NCI-H2196 treated with DMSO at 0.1 percent for 48 hours (cell line): Measurements from ENCODE around the gene CIP2A.

ENCODE experiments used
- DNase-seq: peaks from one replicate; lab custom pipeline; 2025; ENCODE audit not compliant: unreplicated experiment; lab: John Stamatoyannopoulos, UW

CIP2A gene

DNA sequence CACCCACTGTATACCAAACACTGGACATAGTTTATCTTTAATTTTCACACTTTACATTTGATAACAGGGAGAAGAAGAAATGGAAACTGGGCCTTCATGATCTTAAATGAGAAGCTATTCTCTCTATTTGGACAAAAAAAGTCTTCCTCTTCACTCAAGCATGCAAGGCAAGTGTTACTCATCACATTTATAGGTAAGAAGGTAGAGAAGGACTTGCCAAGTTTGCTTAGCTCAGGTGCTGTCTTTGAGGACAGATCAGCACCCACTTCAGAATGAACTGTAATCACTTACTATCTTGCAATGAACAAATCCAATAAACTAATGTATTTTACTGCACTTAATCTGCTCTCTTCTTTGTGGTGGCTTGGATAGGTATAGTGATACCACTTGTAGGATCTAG, 77.7 kb downstream of the CIP2A start:
- no peak for DNase-seq

DNA sequence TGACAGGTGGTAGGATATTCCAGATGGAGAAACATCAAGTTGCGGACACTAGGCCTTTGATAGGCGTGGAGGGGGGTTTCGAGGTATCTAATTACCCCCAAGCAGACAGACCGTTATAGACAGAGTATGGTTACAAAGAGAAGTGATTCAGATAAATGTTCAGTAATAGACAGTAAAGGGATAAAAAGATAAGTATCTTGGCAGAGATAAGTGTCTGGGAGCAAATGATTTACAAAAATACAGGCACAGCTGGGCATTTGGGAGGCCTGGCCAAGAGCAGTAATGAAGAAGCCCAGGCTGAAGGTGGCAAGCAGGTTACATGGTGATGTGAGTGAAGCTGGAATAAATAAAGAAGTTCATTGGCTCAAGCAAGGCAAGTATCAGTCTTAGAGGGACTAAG, 78.2 kb downstream of the CIP2A start:
- no peak for DNase-seq

DNA sequence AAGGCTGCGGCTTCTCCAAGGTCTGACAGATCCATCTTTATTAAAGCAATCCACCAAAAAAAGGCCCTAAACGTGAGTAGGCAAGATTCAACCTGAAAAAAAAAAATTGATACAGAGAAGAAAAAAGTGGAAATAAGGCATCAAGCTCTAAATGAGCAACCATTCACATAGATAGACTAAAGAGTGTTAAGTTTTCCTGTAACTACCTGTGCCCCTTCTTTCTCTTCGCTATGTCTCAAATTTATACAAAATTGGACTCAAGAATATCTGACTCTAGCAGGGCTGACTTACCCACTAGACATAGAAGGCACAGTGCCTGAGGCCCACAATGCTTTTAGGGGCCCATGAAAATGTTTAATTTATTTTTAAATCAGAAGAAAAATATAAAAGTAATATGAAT, 78.7 kb downstream of the CIP2A start, which contains the start of gene MYH15:
Gene MYH15, minus strand, starts transcription at position 101 of the 400 bp plus-strand sequence. Its CDS starts 66 bp downstream, at position 35.
- no peak for DNase-seq

DNA sequence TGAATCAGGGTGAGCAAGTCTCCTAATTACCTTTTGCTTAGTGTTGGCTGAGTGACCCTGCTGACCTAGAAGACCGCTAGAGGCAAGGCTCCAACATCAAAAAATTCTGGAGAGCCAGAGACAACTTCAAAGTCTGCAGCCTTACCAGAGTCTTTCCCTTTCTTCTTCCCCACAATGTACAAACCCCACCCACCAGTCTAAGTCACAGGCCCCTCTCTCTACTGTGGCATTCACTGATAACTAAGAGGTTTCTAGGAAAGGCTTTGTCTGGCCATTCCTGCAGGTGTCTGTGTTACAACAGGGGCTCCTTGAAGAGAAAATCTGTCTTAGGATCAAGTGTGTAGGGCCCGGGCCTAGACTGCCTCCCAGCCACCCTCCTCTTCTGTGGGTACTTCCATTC, 79.4 kb downstream of the CIP2A start:
- no peak for DNase-seq

DNA sequence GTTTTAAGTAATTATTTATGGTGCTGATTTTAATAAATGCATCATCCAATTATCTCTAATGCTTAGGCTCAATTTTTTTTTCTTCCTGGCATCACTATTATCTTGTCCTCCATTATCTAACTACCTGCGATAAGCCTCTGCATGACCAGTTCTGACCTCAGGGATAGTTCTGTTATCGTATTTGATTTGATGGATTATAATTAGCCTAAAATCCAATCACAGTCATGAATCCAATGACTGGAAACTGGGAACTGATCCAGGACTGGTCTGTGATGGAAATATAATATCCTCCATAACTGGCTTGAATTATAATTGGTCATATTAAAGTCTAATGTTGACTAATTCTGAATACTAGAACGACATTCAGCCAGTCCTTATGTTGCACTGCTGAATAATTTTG, 80.0 kb downstream of the CIP2A start:
- no peak for DNase-seq

DNA sequence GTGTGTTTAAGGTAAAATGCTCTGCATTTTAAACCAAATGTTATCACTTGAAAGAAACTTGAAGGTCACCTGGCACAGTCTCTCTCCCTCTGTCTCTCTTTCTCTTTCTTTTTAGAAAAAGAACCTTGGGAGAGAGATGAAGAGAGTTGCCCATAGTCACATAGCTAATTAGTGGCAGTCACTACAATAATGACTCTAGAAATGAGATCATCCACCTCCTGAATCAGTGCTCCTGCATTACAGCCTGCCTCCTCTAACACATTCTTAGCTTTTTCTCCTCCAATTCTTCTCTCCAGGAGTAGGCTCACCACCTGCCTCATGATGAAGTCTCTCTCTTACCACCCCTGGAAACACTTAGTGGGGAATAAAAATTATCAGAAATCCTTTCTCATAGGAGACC, 81.3 kb downstream of the CIP2A start:
- DNase-seq, result no peak

DNA sequence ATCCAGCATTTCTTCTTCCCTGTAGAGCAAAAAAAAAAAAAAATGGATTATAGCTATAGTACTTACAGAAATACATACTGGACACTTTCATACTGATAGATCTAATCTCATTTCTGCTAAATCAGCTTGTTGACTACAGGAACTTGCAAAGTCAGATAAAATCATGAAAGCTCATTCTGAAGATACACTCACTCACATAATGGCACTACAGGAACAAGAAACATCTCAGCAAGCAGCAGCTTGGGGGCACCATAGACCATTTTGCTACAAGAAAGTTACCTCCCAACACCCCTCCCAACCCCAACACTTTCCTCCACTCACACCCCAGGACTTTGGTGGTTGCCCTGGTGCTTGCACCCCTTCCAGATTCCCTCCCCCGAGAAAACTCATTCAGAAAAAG, 83.4 kb downstream of the CIP2A start:
- DNase-seq, result no peak

DNA sequence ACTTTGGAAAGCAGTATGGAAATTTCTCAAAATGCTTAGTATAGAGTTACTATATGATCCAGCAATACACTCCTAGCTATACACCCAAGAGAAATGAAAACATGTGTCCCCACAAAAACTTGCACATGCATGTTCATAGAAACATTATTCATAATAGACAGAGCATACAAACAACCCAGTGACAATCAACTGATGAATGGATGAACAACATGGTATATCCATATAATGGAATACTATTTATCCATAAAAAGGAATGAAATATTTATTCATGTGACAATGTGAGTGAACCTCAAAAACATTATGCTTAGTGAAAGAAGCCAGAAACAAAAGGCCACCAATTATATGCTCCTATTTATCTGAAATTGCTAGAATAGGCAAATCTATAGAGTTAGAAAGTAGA, 85.5 kb downstream of the CIP2A start:
- no peak for DNase-seq

DNA sequence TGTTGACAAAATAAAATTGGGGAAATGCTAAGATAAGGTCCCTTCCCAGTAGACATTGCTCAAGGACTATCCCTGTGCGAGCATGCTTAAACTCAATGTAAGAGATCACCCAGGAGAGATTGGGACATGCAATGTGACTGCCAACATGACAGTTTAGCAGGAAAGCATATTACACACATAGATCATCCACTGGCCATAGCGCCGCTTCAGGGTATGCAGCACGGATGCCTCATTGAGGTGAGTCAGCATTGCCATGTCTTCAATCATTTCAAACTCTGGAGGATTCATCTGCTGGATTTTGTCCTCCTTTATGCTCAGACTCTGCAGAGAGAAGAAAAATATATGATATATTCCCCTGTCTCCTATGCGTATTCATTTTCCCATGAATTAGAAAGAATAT, 87.7 kb downstream of the CIP2A start:
- no peak for DNase-seq

DNA sequence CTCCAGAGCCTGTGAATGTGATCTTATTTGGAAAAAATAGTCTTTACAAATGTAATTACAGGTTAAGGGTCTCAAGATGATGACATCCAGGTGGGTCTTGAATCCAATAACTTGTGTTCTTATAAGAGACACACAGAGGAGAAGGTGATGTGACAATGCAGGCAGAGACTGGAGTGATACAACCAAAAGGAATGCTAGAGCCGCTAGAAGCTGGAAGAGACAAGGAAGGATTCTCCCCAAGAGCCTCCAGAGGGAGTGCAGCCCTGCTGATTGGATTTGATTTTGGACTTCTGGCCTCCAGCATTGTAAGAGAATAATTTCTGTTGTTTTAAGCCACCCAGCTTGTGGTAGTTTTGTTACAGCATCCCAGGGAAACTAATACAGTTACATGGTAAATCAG, 88.5 kb downstream of the CIP2A start:
- DNase-seq, result no peak
